ENCODE results near the gene TTLL4.

TTLL4 gene

DNA sequence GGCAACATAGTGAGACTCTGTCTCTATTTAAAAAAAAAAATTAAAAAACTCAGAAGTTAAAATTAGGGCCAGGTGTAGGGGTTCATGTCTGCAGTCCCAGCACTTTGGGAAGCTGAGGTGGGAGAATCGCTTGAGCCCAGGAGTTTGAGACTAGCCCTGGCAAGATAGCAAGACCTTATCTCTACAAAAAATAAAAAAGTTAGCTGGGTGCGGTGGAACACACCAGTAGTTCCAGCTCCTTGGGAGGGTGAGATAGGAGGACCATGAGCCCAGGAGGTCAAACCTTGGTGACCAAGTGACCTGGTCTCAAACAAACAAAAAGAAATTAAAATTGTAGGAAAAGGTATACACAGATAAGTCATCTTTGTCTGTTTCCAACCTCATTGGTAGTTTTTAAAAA is 11.3 kb downstream of the TTLL4 start:
- no peak overlapping the region for H3K27ac ChIP-seq
- peaks cover 15% of the 10 kb centered on the region for H3K36me3 ChIP-seq
- peaks cover 4% of the 10 kb centered on the region for H3K9me3 ChIP-seq (ENCODE audit: severe bottlenecking)
- H3K4me3 ChIP-seq (ENCODE audit: low read depth, low read length), result no peak overlapping the region
- TF ChIP-seq, protein P1, sequence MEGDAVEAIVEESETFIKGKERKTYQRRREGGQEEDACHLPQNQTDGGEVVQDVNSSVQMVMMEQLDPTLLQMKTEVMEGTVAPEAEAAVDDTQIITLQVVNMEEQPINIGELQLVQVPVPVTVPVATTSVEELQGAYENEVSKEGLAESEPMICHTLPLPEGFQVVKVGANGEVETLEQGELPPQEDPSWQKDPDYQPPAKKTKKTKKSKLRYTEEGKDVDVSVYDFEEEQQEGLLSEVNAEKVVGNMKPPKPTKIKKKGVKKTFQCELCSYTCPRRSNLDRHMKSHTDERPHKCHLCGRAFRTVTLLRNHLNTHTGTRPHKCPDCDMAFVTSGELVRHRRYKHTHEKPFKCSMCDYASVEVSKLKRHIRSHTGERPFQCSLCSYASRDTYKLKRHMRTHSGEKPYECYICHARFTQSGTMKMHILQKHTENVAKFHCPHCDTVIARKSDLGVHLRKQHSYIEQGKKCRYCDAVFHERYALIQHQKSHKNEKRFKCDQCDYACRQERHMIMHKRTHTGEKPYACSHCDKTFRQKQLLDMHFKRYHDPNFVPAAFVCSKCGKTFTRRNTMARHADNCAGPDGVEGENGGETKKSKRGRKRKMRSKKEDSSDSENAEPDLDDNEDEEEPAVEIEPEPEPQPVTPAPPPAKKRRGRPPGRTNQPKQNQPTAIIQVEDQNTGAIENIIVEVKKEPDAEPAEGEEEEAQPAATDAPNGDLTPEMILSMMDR (IDR thresholded peaks at IDR 0.05; ENCODE audit: low read depth, low read length), result no peak
- DNase-seq, result no peak
- H3K27me3 ChIP-seq (ENCODE audit: insufficient read depth, low read depth, severe bottlenecking), result no peaks in the 10 kb centered on the region

DNA sequence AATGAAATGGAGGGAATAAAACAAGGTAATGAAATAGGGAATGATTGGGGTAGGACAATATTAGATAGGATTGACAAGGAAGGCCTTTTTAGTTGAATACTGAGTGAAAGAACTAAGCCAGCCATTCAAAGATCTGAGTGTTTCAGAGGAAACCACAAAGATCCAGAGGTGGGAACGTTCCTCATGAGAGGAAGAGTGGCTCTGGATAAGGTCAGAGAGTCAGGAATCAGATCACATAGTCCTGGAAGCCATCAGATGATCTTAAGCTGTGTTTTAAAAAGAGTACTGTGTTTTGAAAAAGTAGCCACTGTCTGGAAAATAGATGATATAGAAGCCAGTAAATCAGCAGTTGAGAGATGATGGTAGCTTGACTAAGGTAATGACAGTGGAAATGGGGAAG is 11.8 kb downstream of the TTLL4 start:
- Histone ChIP-seq H3K36me3 (peaks cover 16% of the 10 kb centered on the region), H3K27ac (no peak overlapping the region), H3K27me3 (ENCODE audit: insufficient read depth, low read depth, severe bottlenecking) (no peaks in the 10 kb centered on the region), H3K9me3 (ENCODE audit: severe bottlenecking) (peaks cover 4% of the 10 kb centered on the region), H3K4me3 (ENCODE audit: low read depth, low read length) (no peak overlapping the region)
- TF ChIP-seq, protein P1 (IDR thresholded peaks at IDR 0.05; ENCODE audit: low read depth, low read length), result no peak
- DNase-seq, result no peak

DNA sequence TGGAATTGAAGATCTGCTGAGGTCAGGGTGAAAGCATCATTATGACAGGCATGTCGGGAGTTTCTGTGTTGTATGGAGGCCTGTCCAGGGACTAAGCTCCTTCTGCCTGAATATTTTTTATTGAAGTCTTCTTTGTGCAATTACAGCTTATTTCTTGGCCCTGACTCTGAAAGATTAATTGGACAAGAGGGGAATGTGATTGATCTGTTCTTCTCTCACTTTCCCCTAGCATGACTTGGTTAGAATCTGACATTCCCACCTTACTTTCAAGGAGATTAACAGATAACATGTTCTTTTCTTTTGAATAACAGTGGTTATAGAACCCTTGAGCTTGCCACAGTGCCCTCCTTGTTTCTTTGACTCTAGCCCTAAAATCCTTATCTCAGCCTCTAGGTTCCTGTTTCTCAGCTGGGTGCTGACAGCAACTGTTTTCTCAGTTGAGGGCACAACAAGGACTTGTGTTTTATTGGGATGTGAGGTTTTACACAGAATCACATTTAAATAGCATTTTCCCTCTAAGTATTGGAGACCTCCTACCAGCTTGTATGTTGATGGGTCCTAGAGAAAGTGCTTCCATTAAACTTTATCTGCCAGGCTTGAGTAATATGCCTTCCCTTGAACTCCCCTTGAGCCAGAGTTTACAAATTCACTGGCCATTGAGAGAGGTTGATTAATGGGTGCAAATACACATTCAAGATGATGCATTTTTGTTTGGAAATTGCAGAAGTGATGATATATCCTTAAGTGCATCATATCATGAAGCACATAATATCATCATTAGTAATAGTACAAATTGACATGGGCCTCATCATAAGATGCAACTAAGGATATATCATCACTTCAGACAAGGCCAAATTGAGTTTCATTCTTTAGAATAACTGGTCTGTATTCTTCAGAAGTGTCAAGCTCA is 12.5 kb downstream of the TTLL4 start:
- peaks cover 4% of the 10 kb centered on the region for H3K9me3 ChIP-seq (ENCODE audit: severe bottlenecking)
- no peak overlapping the region for H3K27ac ChIP-seq
- TF ChIP-seq, protein P1 (IDR thresholded peaks at IDR 0.05; ENCODE audit: low read depth, low read length), result no peak
- no peak for DNase-seq
- peaks cover 17% of the 10 kb centered on the region for H3K36me3 ChIP-seq
- H3K4me3 ChIP-seq (ENCODE audit: low read depth, low read length), result no peak overlapping the region
- H3K27me3 ChIP-seq (ENCODE audit: insufficient read depth, low read depth, severe bottlenecking), result no peaks in the 10 kb centered on the region

DNA sequence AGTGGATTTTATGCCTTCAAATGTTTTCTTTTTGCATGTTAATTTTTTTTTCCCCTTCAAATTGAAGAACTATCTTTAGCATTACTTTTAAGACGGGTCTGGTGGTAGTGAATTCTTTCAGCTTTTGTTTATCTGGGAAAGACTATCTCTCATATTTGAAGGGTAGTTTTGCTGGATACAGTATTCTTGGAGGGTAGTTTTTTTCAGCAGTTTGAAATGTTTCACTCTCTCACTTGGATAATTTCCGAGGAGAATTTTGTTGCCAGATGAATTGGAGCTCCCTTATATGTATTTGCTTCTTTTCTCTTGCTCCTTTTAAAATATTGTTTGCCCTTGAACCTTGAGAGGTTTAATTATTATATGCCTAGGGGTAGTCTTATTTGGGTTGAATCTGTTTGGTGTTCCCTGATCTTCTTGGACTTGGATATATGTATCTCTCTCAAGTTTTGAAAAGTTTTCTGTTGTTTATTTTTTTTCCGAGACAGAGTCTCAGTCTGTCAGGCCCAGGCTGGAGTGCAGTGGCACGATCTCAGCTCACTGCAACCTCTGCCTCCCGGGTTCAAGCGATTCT is 15.5 kb downstream of the TTLL4 start:
- DNase-seq, result no peak
- H3K36me3 ChIP-seq, result peaks cover 24% of the 10 kb centered on the region
- H3K4me3 ChIP-seq (ENCODE audit: low read depth, low read length), result no peak overlapping the region

DNA sequence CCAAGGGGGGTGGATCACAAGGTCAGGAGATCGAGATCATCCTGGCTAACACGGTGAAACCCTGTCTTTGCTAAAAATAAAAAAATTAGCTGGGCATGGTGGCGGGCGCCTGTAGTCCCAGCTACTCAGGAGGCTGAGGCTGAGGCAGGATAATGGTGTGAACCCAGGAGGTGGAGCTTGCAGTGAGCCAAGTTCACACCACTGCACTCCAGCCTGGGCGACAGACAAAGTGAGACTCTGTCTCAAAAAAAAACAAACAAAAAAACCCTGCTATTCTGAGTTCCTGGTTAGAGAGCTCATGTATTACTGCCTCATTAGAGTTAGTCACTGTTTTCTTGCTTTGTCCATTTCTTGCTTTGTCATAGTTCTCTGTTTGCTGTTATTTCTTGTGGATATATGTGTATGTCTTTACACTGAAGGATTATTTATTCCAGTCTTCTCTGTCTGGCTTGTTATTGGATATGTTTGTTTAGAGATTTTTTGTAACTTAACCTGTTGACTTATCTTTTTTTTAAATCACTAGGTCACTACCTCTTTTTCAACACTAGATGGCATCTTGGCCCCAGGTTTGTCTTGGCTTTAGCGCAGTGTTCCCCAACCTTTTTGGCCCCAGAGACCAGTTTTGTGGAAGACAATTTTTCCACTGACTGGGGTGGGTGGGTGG is 17.0 kb downstream of the TTLL4 start:
- Histone ChIP-seq H3K36me3 (peaks cover 31% of the 10 kb centered on the region), H3K9me3 (ENCODE audit: severe bottlenecking) (peaks cover 4% of the 10 kb centered on the region), H3K27me3 (ENCODE audit: insufficient read depth, low read depth, severe bottlenecking) (no peaks in the 10 kb centered on the region), H3K27ac (no peak overlapping the region), H3K4me3 (ENCODE audit: low read depth, low read length) (no peak overlapping the region)
- no peak for DNase-seq
- TF ChIP-seq, protein P1 (IDR thresholded peaks at IDR 0.05; ENCODE audit: low read depth, low read length), result peak; percentile 54

More for the DNA sequence above, 15.5 kb downstream of the TTLL4 start:
- peaks cover 4% of the 10 kb centered on the region for H3K9me3 ChIP-seq (ENCODE audit: severe bottlenecking)
- TF ChIP-seq, protein P1 (IDR thresholded peaks at IDR 0.05; ENCODE audit: low read depth, low read length), result no peak
- H3K27ac ChIP-seq, result no peak overlapping the region
- H3K27me3 ChIP-seq (ENCODE audit: insufficient read depth, low read depth, severe bottlenecking), result no peaks in the 10 kb centered on the region

Measured in WERI-Rb-1 (cell line).